Muscle of arm (tissue), 14 donors: Measurements from ENCODE around the gene OAF. TPM values are rescaled to one million over a fixed set of nuclear protein-coding genes. Genes with fewer than 3 reads are reported as not detected.
"Not testable (repeated sequence)": the region's sequence is repeated elsewhere in the genome, so short reads cannot be mapped to it uniquely, and the experiment has no call there.

Source experiments
- DNase-seq: peaks from one replicate; pipeline ENCODE4 v3.0.0-alpha.2; 2013
- long read RNA-seq, 11 donors: transcript quantifications; one replicate each; lab custom pipeline, GENCODE V29; 2026
- polyA plus RNA-seq, 12 donors: library from polyadenylated mRNA; unstranded; fragments of 120-200 nt; gene quantifications; one replicate each; pipeline ENCODE4 v1.2.1, GENCODE V29; 2013; ENCODE audit not compliant: insufficient read length in 12 of 12

The OAF gene
- polyA plus RNA-seq = 10 to 100 TPM in 11 of 12 donors, not detected in 1; 32.8 to 63.8 (median 38.4) TPM
- long read RNA-seq, donor 1, transcript OAF-201 (4 exons, 2,525 nt) = major isoform, 44 of 109 reads
- long read RNA-seq, donor 1, partial matches to known transcripts = 62 of 109 reads
- long read RNA-seq, donor 1, other reads (novel, unspliced or antisense) = 0 of 109 reads
- long read RNA-seq, donor 2, transcript OAF-201 (4 exons, 2,525 nt) = major isoform, 22 of 30 reads
- long read RNA-seq, donor 2, partial matches to known transcripts = 8 of 30 reads
- long read RNA-seq, donor 2, other reads (novel, unspliced or antisense) = 0 of 30 reads
- long read RNA-seq, donor 3, transcript OAF-201 (4 exons, 2,525 nt) = major isoform, 13 of 14 reads
- long read RNA-seq, donor 3, partial matches to known transcripts = 0 of 14 reads
- long read RNA-seq, donor 3, other reads (novel, unspliced or antisense) = 0 of 14 reads
- long read RNA-seq, donor 4, transcript OAF-201 (4 exons, 2,525 nt) = major isoform, 17 of 27 reads
- long read RNA-seq, donor 4, partial matches to known transcripts = 9 of 27 reads
- long read RNA-seq, donor 4, other reads (novel, unspliced or antisense) = 0 of 27 reads
- long read RNA-seq, donor 5 = 0 reads
- long read RNA-seq, donor 6, transcript OAF-201 (4 exons, 2,525 nt) = major isoform, 22 of 22 reads
- long read RNA-seq, donor 6, partial matches to known transcripts = 0 of 22 reads
- long read RNA-seq, donor 6, other reads (novel, unspliced or antisense) = 0 of 22 reads
- long read RNA-seq, donor 7, transcript OAF-201 (4 exons, 2,525 nt) = major isoform, 18 of 18 reads
- long read RNA-seq, donor 7, partial matches to known transcripts = 0 of 18 reads
- long read RNA-seq, donor 7, other reads (novel, unspliced or antisense) = 0 of 18 reads
- long read RNA-seq, donor 8, transcript OAF-201 (4 exons, 2,525 nt) = major isoform, 37 of 42 reads
- long read RNA-seq, donor 8, partial matches to known transcripts = 5 of 42 reads
- long read RNA-seq, donor 8, other reads (novel, unspliced or antisense) = 0 of 42 reads
- long read RNA-seq, donor 9, transcript OAF-201 (4 exons, 2,525 nt) = major isoform, 20 of 26 reads
- long read RNA-seq, donor 9, partial matches to known transcripts = 6 of 26 reads
- long read RNA-seq, donor 9, other reads (novel, unspliced or antisense) = 0 of 26 reads
- long read RNA-seq, donor 10, transcript OAF-201 (4 exons, 2,525 nt) = major isoform, 32 of 39 reads
- long read RNA-seq, donor 10, partial matches to known transcripts = 6 of 39 reads
- long read RNA-seq, donor 10, other reads (novel, unspliced or antisense) = 0 of 39 reads
- long read RNA-seq, donor 11, transcript OAF-201 (4 exons, 2,525 nt) = major isoform, 20 of 34 reads
- long read RNA-seq, donor 11, partial matches to known transcripts = 12 of 34 reads
- long read RNA-seq, donor 11, other reads (novel, unspliced or antisense) = 0 of 34 reads

GRCh38 chr11:120210626-120211521 lies at the start of gene OAF:
OAF (plus strand) TSS chr11:120211032; CDS start chr11:120211280, 248 bp downstream.
- DNase-seq = peak; percentile 91

- DNase-seq = no peak
Observed at GRCh38 chr11:120167659-120168058, 43.2 kb upstream of the OAF start.

GRCh38 chr11:120168108-120168959 lies 42.5 kb upstream of the OAF start:
- no peak for DNase-seq

- peak; percentile 79 for DNase-seq
Observed at GRCh38 chr11:120168960-120169681, 41.7 kb upstream of the OAF start.

GRCh38 chr11:120169981-120170698 lies 40.7 kb upstream of the OAF start:
- no peak for DNase-seq

- no peak for DNase-seq
Observed at GRCh38 chr11:120170741-120171261, 40.0 kb upstream of the OAF start.

- peak; percentile 74 for DNase-seq
Observed at GRCh38 chr11:120172054-120172911, 38.5 kb upstream of the OAF start.

- no peak for DNase-seq
Observed at GRCh38 chr11:120173019-120173705, 37.7 kb upstream of the OAF start.

GRCh38 chr11:120173807-120174206 lies 37.0 kb upstream of the OAF start:
- DNase-seq = no peak

- no peak for DNase-seq
Observed at GRCh38 chr11:120174866-120175265, 36.0 kb upstream of the OAF start.

- DNase-seq = no peak
Observed at GRCh38 chr11:120178561-120179056, 32.2 kb upstream of the OAF start.

GRCh38 chr11:120179057-120179672 lies 31.7 kb upstream of the OAF start:
- no peak for DNase-seq

GRCh38 chr11:120180063-120180462 lies 30.8 kb upstream of the OAF start:
- DNase-seq = not testable (repeated sequence)

- DNase-seq = no peak
Observed at GRCh38 chr11:120180551-120181232, 30.1 kb upstream of the OAF start.
